K562 (cell line): ENCODE data around the gene PLS1. TPM values are rescaled to one million over a fixed set of nuclear protein-coding genes. Genes with fewer than 3 reads are reported as not detected.

Source experiments
- ATAC-seq: fragments of 200-7000 bp; cut with Tn5 transposase; 3 replicates; pipeline ENCODE4 v1.9.1; 2020; ENCODE audit warnings: moderate library complexity
- BruUV-seq: library from RNA; stranded (reverse); fragments of 400-500 nt; replicated peaks from 2 replicates; lab custom pipeline; 2021; lab: Mats Ljungman, UMichigan
- CTCF ChIA-PET: fragments of 300-600 bp; formaldehyde crosslinking; extraction: SDS; loops from one replicate; lab custom pipeline; 2021; ENCODE audit warnings: low intra/inter-chr PET ratio; lab: Yijun Ruan, JAX
- POLR2A ChIA-PET: fragments of 300-600, 350-650 bp; sonication (Branson Sonifier 250); formaldehyde crosslinking; extraction: SDS; loops from one replicate; lab custom pipeline; 2021; ENCODE audit warnings: antibody characterized with exemption, inconsistent platforms; lab: Yijun Ruan, JAX
- DNase-seq, 4 experiments: peaks; one replicate each; pipeline versions ENCODE4 v3.0.0 to v3.0.0-alpha.2; 2011 to 2018; ENCODE audit warnings: low spot score in 3 of 4, mixed read lengths in 3 of 4; ENCODE audit errors: extremely low read depth in 1 of 4
- FAIRE-seq: peaks from 2 replicates; lab custom pipeline; 2011; peaks lifted over from hg19 to GRCh38; lab: Jason Lieb, UNC
- H2AFZ ChIP-seq: 2 replicates; pipeline ENCODE4 v1.6.0; 2011; ENCODE audit warnings: low read depth, low read length, control low read depth, inconsistent platforms
- H3K27ac ChIP-seq: fragments of 200-600 bp; 3 replicates; pipeline ENCODE4 v1.8.0; 2011; ENCODE audit warnings: low read depth, mild to moderate bottlenecking, control low read depth, inconsistent platforms, low read length, moderate library complexity, mixed read lengths; ENCODE audit errors: extremely low read depth
- H3K27me3 ChIP-seq, 2 experiments: fragments of 300-600 bp in 1 of 2; 2 replicates in 1 of 2; 3 replicates in 1 of 2; pipeline versions ENCODE4 v1.6.0 to v1.8.0; 2011; ENCODE audit warnings: inconsistent platforms in 2 of 2, low read length in 2 of 2, mild to moderate bottlenecking in 1 of 2, mixed read lengths in 1 of 2, moderate library complexity in 1 of 2; ENCODE audit not compliant: control insufficient read depth in 2 of 2, insufficient read depth in 2 of 2
- H3K36me3 ChIP-seq: fragments of 300-600 bp; 3 replicates; pipeline ENCODE4 v1.8.0; 2011; ENCODE audit warnings: mild to moderate bottlenecking, low read length, inconsistent platforms; ENCODE audit not compliant: control insufficient read depth, insufficient read depth
- H3K4me1 ChIP-seq, 2 experiments: fragments of 200-600 bp in 1 of 2; replicated peaks in 1 of 2; 2 replicates in 1 of 2; 3 replicates in 1 of 2; pipeline versions ENCODE4 v1.5.1 to v1.8.0; 2011; ENCODE audit warnings: inconsistent platforms in 2 of 2, low read length in 2 of 2, mild to moderate bottlenecking in 1 of 2, mixed read lengths in 1 of 2, moderate library complexity in 1 of 2; ENCODE audit not compliant: control insufficient read depth in 2 of 2, insufficient read depth in 2 of 2
- H3K4me2 ChIP-seq: 2 replicates; pipeline ENCODE4 v1.6.1; 2011; ENCODE audit warnings: low read length, control low read depth, inconsistent platforms, mixed read lengths; ENCODE audit not compliant: insufficient read depth
- H3K4me3 ChIP-seq: fragments of 200-600 bp; sonication (generic), shearing (Covaris generic); 2 replicates; pipeline ENCODE4 v1.5.1; 2016; ENCODE audit warnings: control low read depth, inconsistent platforms
- H3K79me2 ChIP-seq: fragments of 200-600 bp; 3 replicates; pipeline ENCODE4 v1.8.0; 2011; ENCODE audit warnings: low read length, inconsistent platforms; ENCODE audit not compliant: control insufficient read depth, insufficient read depth
- H3K9ac ChIP-seq, 2 experiments: 2 replicates each; pipeline versions ENCODE4 v1.6.0 to v1.6.1; 2011; ENCODE audit warnings: low read depth in 2 of 2, low read length in 2 of 2, control low read depth in 1 of 2, inconsistent platforms in 1 of 2, mild to moderate bottlenecking in 1 of 2, mixed read lengths in 1 of 2; ENCODE audit not compliant: insufficient read depth in 1 of 2
- H3K9me1 ChIP-seq: one replicate; pipeline ENCODE4 v1.6.0; 2011; ENCODE audit warnings: inconsistent platforms, mild to moderate bottlenecking, low read length, moderate library complexity; ENCODE audit not compliant: control insufficient read depth, insufficient read depth
- H3K9me3 ChIP-seq: replicated peaks from 2 replicates; pipeline ENCODE4 v1.5.1; 2011; ENCODE audit warnings: low read depth, low read length, inconsistent platforms; ENCODE audit not compliant: control insufficient read depth, insufficient read depth
- H4K20me1 ChIP-seq: replicated peaks from 2 replicates; pipeline ENCODE4 v1.6.1; 2011; ENCODE audit warnings: low read length, inconsistent platforms, mixed read lengths; ENCODE audit not compliant: control insufficient read depth, insufficient read depth
- ATF6 ChIP-seq: sonication (generic); formaldehyde crosslinking; IDR thresholded peaks from 2 replicates; pipeline ENCODE4 v1.4.0; 2020; ENCODE audit warnings: mild to moderate bottlenecking, missing genetic modification reagents
- BRD9 ChIP-seq: fragments of 450-650 bp; IDR thresholded peaks from 2 replicates; pipeline ENCODE4 v1.6.1; 2018; ENCODE audit warnings: low read depth; ENCODE audit not compliant: partially characterized antibody
- CAMTA2 ChIP-seq: fragments of 250-450 bp; sonication (Bioruptor Pico); conservative IDR thresholded peaks from 2 replicates; pipeline ENCODE4 v1.5.1; 2022
- CBX5 ChIP-seq: IDR thresholded peaks from 2 replicates; pipeline ENCODE4 v1.6.1; 2014; ENCODE audit warnings: low read depth, borderline replicate concordance
- COPS2 ChIP-seq: fragments of 450-650 bp; conservative IDR thresholded peaks from 2 replicates; pipeline ENCODE4 v1.6.1; 2016; ENCODE audit warnings: mild to moderate bottlenecking, moderate library complexity
- DPF2 ChIP-seq: fragments of 450-650 bp; IDR thresholded peaks from 2 replicates; pipeline ENCODE4 v1.6.1; 2016
- EGR1 ChIP-seq: fragments of 450-650 bp; conservative IDR thresholded peaks from 2 replicates; pipeline ENCODE4 v1.6.1; 2017; ENCODE audit warnings: mild to moderate bottlenecking
- KLF1 ChIP-seq: fragments of 450-650 bp; IDR thresholded peaks from 2 replicates; pipeline ENCODE4 v1.6.1; 2016; ENCODE audit warnings: missing genetic modification characterization, missing compliant biosample characterization
- RB1 ChIP-seq: fragments of 450-650 bp; IDR thresholded peaks from 2 replicates; pipeline ENCODE4 v1.6.1; 2017; ENCODE audit warnings: low read depth, mild to moderate bottlenecking
- SUPT5H ChIP-seq: fragments of 450-650 bp; IDR thresholded peaks from 2 replicates; pipeline ENCODE4 v1.6.1; 2016
- TAF1 ChIP-seq: IDR thresholded peaks from 2 replicates; pipeline ENCODE4 v1.6.1; 2011; ENCODE audit warnings: mild to moderate bottlenecking, low read length, moderate library complexity; ENCODE audit not compliant: insufficient read depth, control insufficient read depth, severe bottlenecking; ENCODE audit errors: extremely low read depth
- ZBTB43 ChIP-seq: sonication (generic); formaldehyde crosslinking; IDR thresholded peaks from 2 replicates; pipeline ENCODE4 v1.8.0; 2023; ENCODE audit warnings: mild to moderate bottlenecking, missing genetic modification reagents
- ZNF668 ChIP-seq: fragments of 250-450 bp; sonication (Bioruptor Pico); IDR thresholded peaks from 2 replicates; pipeline ENCODE4 v1.8.0; 2022; ENCODE audit warnings: mild to moderate bottlenecking, inconsistent platforms
- in situ Hi-C: fragments of 300-500 bp; cut with MboI; formaldehyde crosslinking; loops from 4 replicates; pipeline ENCODE4 v1.15.0; 2018; ENCODE audit warnings: inconsistent platforms, mixed read lengths
- intact Hi-C: fragments of 100-400 bp; cut with micrococcal nuclease; formaldehyde crosslinking; loops from 2 replicates; pipeline ENCODE4 v1.14.2; 2022
- polyA plus RNA-seq, 8 experiments: library from polyadenylated mRNA; depleted of rRNA in 4 of 8; stranded (reverse) in 5 of 8; unstranded in 3 of 8; fragments of >200 nt; fragmentation: Nextera tagmentation in 2 of 8; fragmentation: Illumina TruSeq in 1 of 8; extraction: Ambion mirVana in 2 of 8; extraction: Trizol in 1 of 8; gene quantifications; 2 replicates each; pipeline versions ENCODE4 v1.2.1 to v1.2.3, GENCODE V29; 2011 to 2014; ENCODE audit warnings: inconsistent platforms in 1 of 8, missing spikeins in 1 of 8
- total RNA-seq, 7 experiments: library from RNA; depleted of rRNA in 6 of 7; stranded (reverse); fragments of >200 nt in 6 of 7; fragmentation: Illumina TruSeq in 2 of 7; extraction: Trizol in 2 of 7; gene quantifications; 2 replicates each; pipeline versions ENCODE4 v1.2.1 to v1.2.3, GENCODE V29; 2011 to 2021; ENCODE audit warnings: low replicate concordance in 1 of 7
- TF ChIP-seq, protein P1 (sequence below): IDR thresholded peaks from 3 replicates; pipeline ENCODE4 v1.6.1; 2011; ENCODE audit warnings: borderline replicate concordance, mild to moderate bottlenecking; ENCODE audit not compliant: insufficient read length, insufficient read depth
- TF ChIP-seq, protein P2 (sequence below): fragments of 250-450 bp; sonication (Bioruptor Pico); IDR thresholded peaks from 2 replicates; pipeline ENCODE4 v1.9.0; 2021; ENCODE audit warnings: mild to moderate bottlenecking, inconsistent platforms
- TF ChIP-seq, protein P3 (sequence below): sonication (generic); formaldehyde crosslinking; IDR thresholded peaks from 2 replicates; pipeline ENCODE4 v1.8.1; 2023; ENCODE audit warnings: mild to moderate bottlenecking, missing genetic modification reagents

The PLS1 gene
- total and polyA plus RNA-seq, 9 of the 15 experiments (the other 6 are each of a cell fraction or from before 2014, with no cell fraction given) = 6.1 to 21.3 (median 13.0) TPM

DNA sequence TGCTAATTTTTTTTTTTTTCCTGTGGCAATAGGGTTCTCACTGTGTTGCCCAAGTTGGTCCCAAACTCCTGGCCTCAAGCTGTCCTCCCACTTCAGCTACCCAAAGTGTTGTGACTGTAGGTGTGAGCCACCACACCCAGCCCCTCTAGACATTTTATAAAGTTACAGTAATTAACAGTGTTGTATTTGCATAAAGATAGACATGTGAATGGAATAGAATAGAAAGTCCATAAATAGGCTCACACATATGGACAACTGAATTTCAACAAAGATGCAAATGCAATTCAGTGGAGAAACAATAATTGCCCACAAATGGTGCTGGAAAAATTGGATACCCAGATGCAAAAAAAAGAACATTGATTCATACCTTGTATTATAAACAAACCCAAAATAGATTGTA, 39.9 kb downstream of the PLS1 start:
- no peaks in the 10 kb centered on the region for H4K20me1 ChIP-seq
- CTCF ChIA-PET = no interaction called here
- H3K27ac ChIP-seq = no peak overlapping the region
- in situ Hi-C loops = no loop called here
- H3K4me3 ChIP-seq = no peak overlapping the region
- POLR2A ChIA-PET = interaction anchor here (0.9 to 1.4 kb wide), 2 partner anchors 15 to 17 kb away, joined by 3 read pairs; no protein-coding TSS in a partner anchor
- no peaks in the 10 kb centered on the region for H3K9me1 ChIP-seq
- no peak for DNase-seq
- no peak overlapping the region for H3K4me2 ChIP-seq
- no peak for ATAC-seq
- H3K9me3 ChIP-seq = no peaks in the 10 kb centered on the region
- no peaks in the 10 kb centered on the region; a peak in 1 of 5 replicates for H3K4me1 ChIP-seq
- H3K79me2 ChIP-seq = no peaks in the 10 kb centered on the region
- no peaks in the 10 kb centered on the region for H3K36me3 ChIP-seq
- intact Hi-C loops = no loop called here
- no peak overlapping the region for H2AFZ ChIP-seq
- no TSS peak for BruUV-seq
- FAIRE-seq = no peak
- no peaks in the 10 kb centered on the region for H3K27me3 ChIP-seq
- no peak overlapping the region for H3K9ac ChIP-seq
- TF ChIP-seq ZBTB43 (CRISPR knock-in tag) (no peak), EGR1 (no peak), CBX5 (no peak), COPS2 (no peak), KLF1 (tag) (no peak), TAF1 (no peak), ATF6 (CRISPR knock-in tag) (no peak), RB1 (no peak), BRD9 (no peak), CAMTA2 (CRISPR knock-in tag) (no peak), SUPT5H (no peak), ZNF668 (no peak), DPF2 (no peak)
- TF ChIP-seq, protein P1, sequence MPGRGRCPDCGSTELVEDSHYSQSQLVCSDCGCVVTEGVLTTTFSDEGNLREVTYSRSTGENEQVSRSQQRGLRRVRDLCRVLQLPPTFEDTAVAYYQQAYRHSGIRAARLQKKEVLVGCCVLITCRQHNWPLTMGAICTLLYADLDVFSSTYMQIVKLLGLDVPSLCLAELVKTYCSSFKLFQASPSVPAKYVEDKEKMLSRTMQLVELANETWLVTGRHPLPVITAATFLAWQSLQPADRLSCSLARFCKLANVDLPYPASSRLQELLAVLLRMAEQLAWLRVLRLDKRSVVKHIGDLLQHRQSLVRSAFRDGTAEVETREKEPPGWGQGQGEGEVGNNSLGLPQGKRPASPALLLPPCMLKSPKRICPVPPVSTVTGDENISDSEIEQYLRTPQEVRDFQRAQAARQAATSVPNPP = no peak
- TF ChIP-seq, protein P2, sequence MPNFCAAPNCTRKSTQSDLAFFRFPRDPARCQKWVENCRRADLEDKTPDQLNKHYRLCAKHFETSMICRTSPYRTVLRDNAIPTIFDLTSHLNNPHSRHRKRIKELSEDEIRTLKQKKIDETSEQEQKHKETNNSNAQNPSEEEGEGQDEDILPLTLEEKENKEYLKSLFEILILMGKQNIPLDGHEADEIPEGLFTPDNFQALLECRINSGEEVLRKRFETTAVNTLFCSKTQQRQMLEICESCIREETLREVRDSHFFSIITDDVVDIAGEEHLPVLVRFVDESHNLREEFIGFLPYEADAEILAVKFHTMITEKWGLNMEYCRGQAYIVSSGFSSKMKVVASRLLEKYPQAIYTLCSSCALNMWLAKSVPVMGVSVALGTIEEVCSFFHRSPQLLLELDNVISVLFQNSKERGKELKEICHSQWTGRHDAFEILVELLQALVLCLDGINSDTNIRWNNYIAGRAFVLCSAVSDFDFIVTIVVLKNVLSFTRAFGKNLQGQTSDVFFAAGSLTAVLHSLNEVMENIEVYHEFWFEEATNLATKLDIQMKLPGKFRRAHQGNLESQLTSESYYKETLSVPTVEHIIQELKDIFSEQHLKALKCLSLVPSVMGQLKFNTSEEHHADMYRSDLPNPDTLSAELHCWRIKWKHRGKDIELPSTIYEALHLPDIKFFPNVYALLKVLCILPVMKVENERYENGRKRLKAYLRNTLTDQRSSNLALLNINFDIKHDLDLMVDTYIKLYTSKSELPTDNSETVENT (CRISPR knock-in tag) = no peak
- TF ChIP-seq, protein P3, sequence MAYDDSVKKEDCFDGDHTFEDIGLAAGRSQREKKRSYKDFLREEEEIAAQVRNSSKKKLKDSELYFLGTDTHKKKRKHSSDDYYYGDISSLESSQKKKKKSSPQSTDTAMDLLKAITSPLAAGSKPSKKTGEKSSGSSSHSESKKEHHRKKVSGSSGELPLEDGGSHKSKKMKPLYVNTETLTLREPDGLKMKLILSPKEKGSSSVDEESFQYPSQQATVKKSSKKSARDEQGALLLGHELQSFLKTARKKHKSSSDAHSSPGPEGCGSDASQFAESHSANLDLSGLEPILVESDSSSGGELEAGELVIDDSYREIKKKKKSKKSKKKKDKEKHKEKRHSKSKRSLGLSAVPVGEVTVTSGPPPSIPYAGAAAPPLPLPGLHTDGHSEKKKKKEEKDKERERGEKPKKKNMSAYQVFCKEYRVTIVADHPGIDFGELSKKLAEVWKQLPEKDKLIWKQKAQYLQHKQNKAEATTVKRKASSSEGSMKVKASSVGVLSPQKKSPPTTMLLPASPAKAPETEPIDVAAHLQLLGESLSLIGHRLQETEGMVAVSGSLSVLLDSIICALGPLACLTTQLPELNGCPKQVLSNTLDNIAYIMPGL (CRISPR knock-in tag) = no peak
